Activated CD4-positive, CD25-positive, alpha-beta regulatory T cell (primary cell): Measurements from ENCODE around the gene SKP1.

Experiments used
- DNase-seq, 4 experiments: peaks; one replicate each; lab custom pipeline; 2025; lab: John Stamatoyannopoulos, UW

SKP1 gene

GRCh38 chr5:134113902-134114875, 62.6 kb downstream of the SKP1 start, which contains the start of gene TCF7:
TCF7 (plus strand) TSS chr5:134114681; CDS start chr5:134114907, 226 bp downstream.
- peak; percentile 33 to 78 (median 56) for DNase-seq

GRCh38 chr5:134113363-134113889, 63.3 kb downstream of the SKP1 start:
- DNase-seq, result no peak

GRCh38 chr5:134112726-134113362, 63.9 kb downstream of the SKP1 start:
- DNase-seq, result no peak

- no peak for DNase-seq
These were observed 64.8 kb downstream of the SKP1 start for GRCh38 chr5:134111741-134112647.

- no peak for DNase-seq
These were observed 66.4 kb downstream of the SKP1 start for GRCh38 chr5:134110382-134110781.

- no peak for DNase-seq
These were observed 69.0 kb downstream of the SKP1 start for GRCh38 chr5:134107779-134108178.

GRCh38 chr5:134106991-134107701, 69.6 kb downstream of the SKP1 start:
- no peak for DNase-seq

GRCh38 chr5:134103998-134104654, 72.6 kb downstream of the SKP1 start:
- DNase-seq, result no peak

GRCh38 chr5:134103397-134103796, 73.4 kb downstream of the SKP1 start:
- DNase-seq, result no peak

GRCh38 chr5:134101686-134102439, 74.9 kb downstream of the SKP1 start:
- peak; percentile 56 to 63 (median 60) for DNase-seq

GRCh38 chr5:134100283-134101091, 76.3 kb downstream of the SKP1 start:
- peak; percentile 52 to 62 (median 54) for DNase-seq

GRCh38 chr5:134099939-134100282, 76.8 kb downstream of the SKP1 start:
- DNase-seq, result no peak

- no peak for DNase-seq
These were observed 77.4 kb downstream of the SKP1 start for GRCh38 chr5:134099288-134099872.
